IMR-90 (cell line): Measurements from ENCODE around the gene TNNI3K. TPM values are rescaled to one million over a fixed set of nuclear protein-coding genes. Genes with fewer than 3 reads are reported as not detected.

ENCODE experiments used
- ATAC-seq: fragments of 200-7000 bp; cut with Tn5 transposase; 2 replicates; pipeline ENCODE4 v1.9.1; 2020; ENCODE audit warnings: low read depth, mild to moderate bottlenecking, moderate library complexity
- BruUV-seq: library from RNA; stranded (reverse); fragments of 400-500 nt; replicated peaks from 2 replicates; lab custom pipeline; 2021; lab: Mats Ljungman, UMichigan
- CTCF ChIA-PET: fragments of 300-600 bp; formaldehyde crosslinking; extraction: SDS; loops from one replicate; lab custom pipeline; 2021; ENCODE audit warnings: antibody characterized with exemption; lab: Yijun Ruan, JAX
- POLR2A ChIA-PET: fragments of 300-600 bp; sonication (Branson Sonifier 250); formaldehyde crosslinking; loops from one replicate; lab custom pipeline; 2022; ENCODE audit warnings: antibody characterized with exemption; ENCODE audit not compliant: unreplicated experiment; lab: Charles Lee
- DNase-seq: peaks from one replicate; pipeline ENCODE4 v3.0.0; 2013
- H2AFZ ChIP-seq: replicated peaks from 2 replicates; pipeline ENCODE3; 2013; ENCODE audit warnings: low read length, mild to moderate bottlenecking; ENCODE audit not compliant: poor library complexity
- H2AK5ac ChIP-seq: 2 replicates; pipeline ENCODE4 v1.6.1; 2013; ENCODE audit warnings: low read depth, low read length, inconsistent platforms
- H2AK9ac ChIP-seq: replicated peaks from 2 replicates; pipeline ENCODE3; 2013; ENCODE audit warnings: mild to moderate bottlenecking, low read depth, low read length, moderate library complexity; ENCODE audit not compliant: poor library complexity
- H2BK120ac ChIP-seq: 2 replicates; pipeline ENCODE4 v1.6.1; 2013; ENCODE audit warnings: low read depth, low read length, inconsistent platforms
- H2BK15ac ChIP-seq: 3 replicates; pipeline ENCODE4 v1.6.1; 2013; ENCODE audit warnings: low read depth, low read length, inconsistent platforms
- H2BK20ac ChIP-seq: 2 replicates; pipeline ENCODE4 v1.6.1; 2013; ENCODE audit warnings: low read depth, mild to moderate bottlenecking, inconsistent platforms, low read length, moderate library complexity
- H2BK5ac ChIP-seq: 2 replicates; pipeline ENCODE4 v1.6.1; 2013; ENCODE audit warnings: mild to moderate bottlenecking, low read depth, low read length, inconsistent platforms; ENCODE audit not compliant: poor library complexity, severe bottlenecking
- H3K14ac ChIP-seq: replicated peaks from 2 replicates; pipeline ENCODE4 v1.6.1; 2013; ENCODE audit warnings: low read depth, low read length, inconsistent platforms
- H3K18ac ChIP-seq: 2 replicates; pipeline ENCODE4 v1.6.1; 2013; ENCODE audit warnings: low read depth, low read length, control low read depth
- H3K23ac ChIP-seq: 2 replicates; pipeline ENCODE4 v1.6.1; 2013; ENCODE audit warnings: low read depth, low read length, inconsistent platforms
- H3K27ac ChIP-seq: 2 replicates; pipeline ENCODE4 v1.5.1; 2013; ENCODE audit warnings: mild to moderate bottlenecking, control low read depth, low read length; ENCODE audit not compliant: insufficient read depth
- H3K27me3 ChIP-seq: 2 replicates; pipeline ENCODE4 v1.6.1; 2013; ENCODE audit warnings: low read length; ENCODE audit not compliant: control insufficient read depth, insufficient read depth
- H3K36me3 ChIP-seq: 2 replicates; pipeline ENCODE4 v1.6.1; 2013; ENCODE audit warnings: low read length, mixed read lengths; ENCODE audit not compliant: control insufficient read depth, insufficient read depth
- H3K4ac ChIP-seq: 2 replicates; pipeline ENCODE4 v1.6.1; 2013; ENCODE audit warnings: low read depth, low read length, inconsistent platforms
- H3K4me1 ChIP-seq: 2 replicates; pipeline ENCODE4 v1.6.1; 2013; ENCODE audit warnings: low read length, mixed read lengths; ENCODE audit not compliant: control insufficient read depth, insufficient read depth
- H3K4me2 ChIP-seq: 2 replicates; pipeline ENCODE4 v1.6.1; 2013; ENCODE audit warnings: low read depth, mild to moderate bottlenecking, control low read depth, low read length, moderate library complexity
- H3K4me3 ChIP-seq: 2 replicates; pipeline ENCODE4 v1.5.1; 2013; ENCODE audit warnings: low read depth, mild to moderate bottlenecking, control low read depth, low read length, moderate library complexity; ENCODE audit not compliant: insufficient read depth
- H3K56ac ChIP-seq: 2 replicates; pipeline ENCODE4 v1.6.1; 2013; ENCODE audit warnings: low read length, inconsistent platforms; ENCODE audit not compliant: insufficient read depth; ENCODE audit errors: extremely low read depth
- H3K79me1 ChIP-seq, 2 experiments: 2 replicates each; pipeline ENCODE4 v1.6.1; 2013; ENCODE audit warnings: low read length in 2 of 2, inconsistent platforms in 1 of 2, low read depth in 1 of 2
- H3K9ac ChIP-seq: 2 replicates; pipeline ENCODE4 v1.6.1; 2013; ENCODE audit warnings: low read depth, low read length, control low read depth
- H3K9me1 ChIP-seq: 2 replicates; pipeline ENCODE4 v1.6.1; 2013; ENCODE audit warnings: low read length, inconsistent platforms; ENCODE audit not compliant: insufficient read depth
- H3K9me3 ChIP-seq: 2 replicates; pipeline ENCODE4 v1.6.1; 2013; ENCODE audit warnings: low read length; ENCODE audit not compliant: control insufficient read depth, insufficient read depth
- H4K20me1 ChIP-seq: 2 replicates; pipeline ENCODE4 v1.6.1; 2013; ENCODE audit warnings: low read length, inconsistent platforms; ENCODE audit not compliant: insufficient read depth
- H4K5ac ChIP-seq: 2 replicates; pipeline ENCODE4 v1.6.1; 2013; ENCODE audit warnings: mild to moderate bottlenecking, low read depth, low read length, control low read depth
- H4K8ac ChIP-seq, 2 experiments: 2 replicates each; pipeline ENCODE4 v1.6.1; 2013; ENCODE audit warnings: low read depth in 2 of 2, low read length in 2 of 2, control low read depth in 1 of 2, inconsistent platforms in 1 of 2
- H4K91ac ChIP-seq: 2 replicates; pipeline ENCODE4 v1.6.1; 2013; ENCODE audit warnings: low read depth, low read length, inconsistent platforms; ENCODE audit not compliant: insufficient read depth
- CEBPB ChIP-seq: IDR thresholded peaks from 2 replicates; pipeline ENCODE4 v1.6.1; 2012; ENCODE audit warnings: low read depth, low read length, improper control_type of control experiment
- FOS ChIP-seq: fragments of 150-350 bp; IDR thresholded peaks from 2 replicates; pipeline ENCODE4 v1.6.1; 2016; ENCODE audit warnings: low read depth, low read length
- MAFK ChIP-seq: IDR thresholded peaks from 2 replicates; pipeline ENCODE4 v1.6.1; 2012; ENCODE audit warnings: low read depth, low read length, improper control_type of control experiment
- MXI1 ChIP-seq: IDR thresholded peaks from 2 replicates; pipeline ENCODE4 v1.6.1; 2012; ENCODE audit warnings: low read depth, mild to moderate bottlenecking, low read length, moderate library complexity, borderline replicate concordance
- NFE2L2 ChIP-seq: fragments of 150-350 bp; IDR thresholded peaks from 2 replicates; pipeline ENCODE4 v1.6.1; 2016; ENCODE audit warnings: low read depth, mild to moderate bottlenecking, low read length
- POLR2A ChIP-seq: IDR thresholded peaks from 2 replicates; pipeline ENCODE4 v1.6.1; 2012; ENCODE audit warnings: mild to moderate bottlenecking, low read depth, low read length
- RAD21 ChIP-seq: IDR thresholded peaks from 2 replicates; pipeline ENCODE4 v1.6.1; 2012; ENCODE audit warnings: low read length, improper control_type of control experiment
- RFX5 ChIP-seq: IDR thresholded peaks from 2 replicates; pipeline ENCODE4 v1.8.0; 2012; ENCODE audit warnings: low read depth, mild to moderate bottlenecking, low read length, moderate library complexity
- SMC3 ChIP-seq: fragments of 150-350 bp; IDR thresholded peaks from 2 replicates; pipeline ENCODE4 v1.6.1; 2016; ENCODE audit warnings: low read depth, mild to moderate bottlenecking, antibody characterized with exemption, low read length, moderate library complexity
- WGBS, 2 experiments: methylation state at CpG; one replicate each; pipeline versions ENCODE4 v1.1.5 to v1.1.7; 2013; ENCODE audit warnings: missing lambda C conversion rate in 2 of 2; ENCODE audit not compliant: insufficient read length in 1 of 2; ENCODE audit errors: extremely low coverage in 2 of 2; 5-methylcytosine and 5-hydroxymethylcytosine counted together
- dilution Hi-C: fragments of 300-500 bp; cut with HindIII; formaldehyde crosslinking; loops from one replicate; pipeline ENCODE4 v1.14.3; 2018; ENCODE audit warnings: low sequenced_read_pairs; ENCODE audit not compliant: unreplicated experiment
- in situ Hi-C: fragments of 300-500 bp; cut with MboI; formaldehyde crosslinking; loops from 3 replicates; pipeline ENCODE4 v1.14.3; 2019; ENCODE audit warnings: low sequenced_read_pairs, inconsistent platforms, mixed read lengths
- intact Hi-C: fragments of 100-400 bp; cut with micrococcal nuclease; formaldehyde crosslinking; loops from 2 replicates; pipeline ENCODE4 v1.10.0; 2022
- polyA plus RNA-seq, 3 experiments: library from polyadenylated mRNA; depleted of rRNA; stranded (reverse); fragments of >200 nt; gene quantifications; 2 replicates each; pipeline ENCODE4 v1.2.3, GENCODE V29; 2012; ENCODE audit warnings: low replicate concordance in 1 of 3
- total RNA-seq: library from RNA; depleted of rRNA; stranded (reverse); fragments of >200 nt; gene quantifications from 2 replicates; pipeline ENCODE4 v1.2.3, GENCODE V29; 2012
- TF ChIP-seq, protein P1 (sequence below): fragments of 150-350 bp; IDR thresholded peaks from 2 replicates; pipeline ENCODE4 v1.6.1; 2017; ENCODE audit warnings: mild to moderate bottlenecking, antibody characterized with exemption, low read length, low read depth
- TF ChIP-seq, protein P2 (sequence below): conservative IDR thresholded peaks from 2 replicates; pipeline ENCODE4 v1.5.1; 2012; ENCODE audit warnings: mild to moderate bottlenecking, low read depth, low read length, improper control_type of control experiment

Gene TNNI3K
- total and polyA plus RNA-seq, 2 of the 4 experiments (the other 2 are of a cell fraction) = 0.90 to 1.3 TPM

DNA sequence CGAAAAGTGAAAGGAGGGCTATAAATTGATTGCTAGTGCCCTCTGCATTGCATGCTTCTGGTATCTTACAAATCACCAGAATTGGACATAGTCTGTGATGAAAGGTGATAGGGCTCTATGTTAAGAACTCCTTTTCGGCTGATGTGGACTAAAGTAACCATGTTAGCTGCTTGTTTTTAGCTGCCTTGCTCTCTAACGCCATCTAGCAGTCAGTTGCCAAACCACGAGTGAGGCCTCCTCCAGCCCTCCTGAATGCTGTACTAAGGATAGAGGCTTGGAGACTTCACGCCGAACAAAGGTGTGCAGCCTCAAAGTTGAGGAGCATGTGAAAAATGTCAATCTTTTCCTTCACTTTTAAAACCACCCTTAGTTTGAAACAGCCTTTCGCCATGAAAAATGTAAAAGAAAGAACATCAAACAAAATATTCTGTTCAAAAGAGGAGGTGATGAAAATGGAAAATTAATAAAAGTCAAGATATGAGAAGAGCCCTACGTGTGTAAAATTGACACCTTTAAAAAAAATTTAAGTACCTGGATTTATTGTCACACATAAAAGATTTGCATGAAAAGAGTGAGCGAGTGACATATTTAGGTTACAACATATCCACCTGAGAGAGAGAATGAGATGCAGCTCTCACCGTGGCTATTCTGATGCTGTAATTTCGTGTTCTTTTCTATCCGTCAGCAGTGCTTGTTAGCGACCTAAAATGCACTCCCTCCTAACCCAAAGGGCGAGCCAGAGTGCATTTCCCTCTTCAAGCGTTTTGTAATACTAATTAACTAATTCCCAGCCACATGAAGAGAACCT lies 269.1 kb downstream of the TNNI3K start:
- Histone ChIP-seq H2AK5ac (no peak overlapping the region), H4K91ac (no peak overlapping the region), H4K20me1 (no peaks in the 10 kb centered on the region), H2AFZ (peak overlapping the region; percentile 47), H3K9me3 (no peaks in the 10 kb centered on the region), H3K18ac (no peak overlapping the region), H3K9ac (no peak overlapping the region), H3K4ac (no peak overlapping the region), H4K8ac (no peak overlapping the region), H2BK120ac (no peak overlapping the region), H3K9me1 (no peaks in the 10 kb centered on the region), H2AK9ac (no peak overlapping the region), H3K4me2 (no peak overlapping the region), H3K36me3 (no peaks in the 10 kb centered on the region), H3K4me1 (no peaks in the 10 kb centered on the region), H4K5ac (no peak overlapping the region), H3K79me1 (no peaks in the 10 kb centered on the region), H3K27ac (no peak overlapping the region), H3K4me3 (no peak overlapping the region), H2BK20ac (no peak overlapping the region), H3K14ac (no peak overlapping the region), H3K27me3 (no peaks in the 10 kb centered on the region), H2BK15ac (no peak overlapping the region), H3K23ac (no peak overlapping the region), H3K56ac (no peak overlapping the region), H2BK5ac (no peak overlapping the region)
- no peak for TF ChIP-seq CEBPB
- TF ChIP-seq RFX5 = no peak
- TF ChIP-seq RAD21 = peak; percentile 86
- no peak for TF ChIP-seq FOS
- TF ChIP-seq, protein P1, sequence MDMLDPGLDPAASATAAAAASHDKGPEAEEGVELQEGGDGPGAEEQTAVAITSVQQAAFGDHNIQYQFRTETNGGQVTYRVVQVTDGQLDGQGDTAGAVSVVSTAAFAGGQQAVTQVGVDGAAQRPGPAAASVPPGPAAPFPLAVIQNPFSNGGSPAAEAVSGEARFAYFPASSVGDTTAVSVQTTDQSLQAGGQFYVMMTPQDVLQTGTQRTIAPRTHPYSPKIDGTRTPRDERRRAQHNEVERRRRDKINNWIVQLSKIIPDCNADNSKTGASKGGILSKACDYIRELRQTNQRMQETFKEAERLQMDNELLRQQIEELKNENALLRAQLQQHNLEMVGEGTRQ = no peak
- no peak for TF ChIP-seq MXI1
- TF ChIP-seq NFE2L2 = no peak
- TF ChIP-seq POLR2A = no peak
- TF ChIP-seq SMC3 = peak; percentile 75
- no peak for TF ChIP-seq MAFK
- TF ChIP-seq, protein P2, sequence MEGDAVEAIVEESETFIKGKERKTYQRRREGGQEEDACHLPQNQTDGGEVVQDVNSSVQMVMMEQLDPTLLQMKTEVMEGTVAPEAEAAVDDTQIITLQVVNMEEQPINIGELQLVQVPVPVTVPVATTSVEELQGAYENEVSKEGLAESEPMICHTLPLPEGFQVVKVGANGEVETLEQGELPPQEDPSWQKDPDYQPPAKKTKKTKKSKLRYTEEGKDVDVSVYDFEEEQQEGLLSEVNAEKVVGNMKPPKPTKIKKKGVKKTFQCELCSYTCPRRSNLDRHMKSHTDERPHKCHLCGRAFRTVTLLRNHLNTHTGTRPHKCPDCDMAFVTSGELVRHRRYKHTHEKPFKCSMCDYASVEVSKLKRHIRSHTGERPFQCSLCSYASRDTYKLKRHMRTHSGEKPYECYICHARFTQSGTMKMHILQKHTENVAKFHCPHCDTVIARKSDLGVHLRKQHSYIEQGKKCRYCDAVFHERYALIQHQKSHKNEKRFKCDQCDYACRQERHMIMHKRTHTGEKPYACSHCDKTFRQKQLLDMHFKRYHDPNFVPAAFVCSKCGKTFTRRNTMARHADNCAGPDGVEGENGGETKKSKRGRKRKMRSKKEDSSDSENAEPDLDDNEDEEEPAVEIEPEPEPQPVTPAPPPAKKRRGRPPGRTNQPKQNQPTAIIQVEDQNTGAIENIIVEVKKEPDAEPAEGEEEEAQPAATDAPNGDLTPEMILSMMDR = peak; percentile 87
- peak; percentile 87 for ATAC-seq
- peak; percentile 50 for DNase-seq
- dilution Hi-C loops = no loop called here
- ChIA-PET POLR2A (no interaction called here), CTCF (interaction anchor here (0.6 to 1.2 kb wide), 3 partner anchors 16 to 826 kb away, joined by 3 to 4 read pairs (median 3); no protein-coding TSS in a partner anchor)
- in situ Hi-C loops = no loop called here
- BruUV-seq = no TSS peak
- WGBS, 2 experiments = 7% methylated on average over 2 of the region's 15 CpGs; no CpG with 5 or more reads in 1 of the 2 experiments
- intact Hi-C loops = loop anchor here (1.0 to 10.0 kb wide), 3 partner anchors 190 to 664 kb away; no protein-coding TSS in a partner anchor
